T1000 (cell line): ENCODE results near the gene NTF3.

ENCODE experiments used
- DNase-seq: peaks from one replicate; lab custom pipeline; 2025; ENCODE audit warnings: mixed read lengths; lab: John Stamatoyannopoulos, UW

The NTF3 gene

DNA sequence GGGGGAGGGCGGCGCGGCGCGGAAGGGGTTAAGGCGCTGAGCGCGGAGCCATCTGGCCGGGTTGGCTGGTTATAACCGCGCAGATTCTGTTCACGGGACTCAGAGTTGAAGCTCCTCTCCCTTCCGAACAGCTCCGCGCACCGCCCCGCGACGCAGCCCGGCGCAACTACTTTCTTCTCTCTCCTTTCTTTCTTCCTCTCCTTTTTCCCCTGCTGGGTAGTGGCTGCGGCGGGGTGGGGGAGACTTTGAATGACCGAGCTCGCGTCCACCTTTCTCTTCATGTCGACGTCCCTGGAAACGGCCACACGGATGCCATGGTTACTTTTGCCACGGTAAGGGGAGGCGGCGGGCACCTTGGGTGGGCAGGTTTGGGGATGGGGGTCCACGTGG is at the start of gene NTF3:
TSS of gene NTF3 (plus strand) at position 98 of the 390 bp plus-strand sequence. CDS start at position 315, 217 bp downstream.
- no peak for DNase-seq

DNA sequence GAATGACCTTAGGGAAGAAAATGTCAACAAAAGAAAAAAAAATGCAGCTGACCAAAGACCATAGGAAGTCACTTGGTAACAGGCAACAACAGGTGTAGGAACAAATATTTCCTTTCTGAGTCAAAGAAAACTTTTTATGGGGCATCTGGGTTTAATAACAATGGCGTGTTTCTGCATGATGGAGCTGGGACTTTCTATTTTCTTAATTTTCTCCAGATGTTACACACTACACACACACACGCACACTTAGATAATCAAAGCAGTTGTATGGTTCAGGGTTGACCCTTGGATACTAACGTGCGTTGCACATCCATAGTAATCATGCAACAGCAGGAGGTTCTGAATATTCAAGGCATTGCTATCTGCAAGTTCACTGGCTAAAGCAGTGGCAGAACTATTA is 47.9 kb upstream of the NTF3 start:
- no peak for DNase-seq

DNA sequence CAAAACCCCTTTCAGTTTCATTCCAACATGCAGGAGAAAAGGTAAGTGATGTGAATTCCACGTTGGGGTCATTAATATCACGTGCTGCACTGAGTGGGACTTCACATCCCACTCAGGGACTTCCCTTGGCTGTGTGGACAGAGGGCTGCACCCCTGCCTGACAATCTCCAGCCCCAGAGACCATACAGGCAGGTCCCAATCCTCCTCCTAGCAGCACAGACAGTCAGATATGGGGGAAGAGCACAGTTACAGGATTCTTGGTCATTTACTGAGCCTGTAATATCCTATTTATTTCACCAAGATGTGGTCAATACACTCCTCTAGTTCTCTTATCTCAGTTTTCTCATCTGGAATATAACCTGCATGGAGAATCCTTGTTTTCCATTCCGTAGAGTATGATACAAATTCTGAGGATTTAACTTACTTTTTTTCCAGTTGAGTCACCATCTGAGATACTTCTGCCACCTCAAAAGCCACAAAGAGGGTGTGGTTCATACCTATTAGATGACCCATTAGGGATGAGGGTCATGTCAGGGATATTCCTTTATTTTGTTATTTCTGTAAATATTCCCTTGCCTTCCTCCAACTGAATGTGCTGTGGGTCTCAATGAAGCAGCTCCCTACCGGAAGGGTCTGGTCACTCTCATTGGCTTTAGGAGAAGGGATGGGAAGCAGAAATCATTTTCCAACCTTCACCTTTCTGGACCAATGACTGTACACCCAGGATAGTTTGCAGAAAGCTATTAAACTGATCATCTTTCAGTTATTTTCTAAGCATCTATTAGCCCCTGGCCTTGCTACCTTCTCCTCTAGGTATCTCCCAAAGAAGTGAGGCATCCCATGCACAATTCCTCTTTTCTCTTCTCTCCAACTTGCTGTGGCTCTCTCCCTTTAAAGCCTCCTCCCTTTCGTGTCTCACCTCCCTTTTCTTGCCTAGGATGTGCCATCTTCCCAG is 43.0 kb upstream of the NTF3 start:
- DNase-seq, result no peak

DNA sequence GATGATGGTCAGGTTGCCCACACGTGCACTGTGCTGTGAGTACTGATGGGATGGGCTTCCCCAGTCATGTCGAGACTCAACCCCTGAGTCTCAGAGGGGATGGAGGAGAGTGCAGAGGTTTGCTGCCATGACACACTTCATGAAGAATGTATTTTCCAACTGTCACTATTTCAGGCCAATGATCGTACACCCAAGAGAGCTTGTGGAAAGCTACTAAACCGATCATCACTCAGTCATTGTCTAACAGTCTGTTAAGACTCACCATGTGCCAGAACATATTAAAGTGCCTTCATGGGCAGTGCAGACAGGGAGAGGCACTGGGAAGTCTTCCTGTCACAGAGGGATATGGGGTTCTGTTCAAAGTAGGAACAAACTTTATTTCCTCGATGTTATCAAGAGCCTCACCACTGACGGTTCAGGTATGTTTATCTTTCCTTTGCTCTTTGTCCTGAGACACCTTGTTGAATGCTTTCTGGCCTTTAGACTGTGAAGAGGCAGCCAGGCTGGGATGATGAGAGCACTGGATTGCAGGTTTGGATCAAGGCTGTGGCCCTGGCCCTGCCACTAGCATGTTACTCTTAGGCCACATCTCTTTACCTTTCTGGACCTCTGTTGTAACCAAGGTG is 41.6 kb upstream of the NTF3 start:
- DNase-seq, result no peak

DNA sequence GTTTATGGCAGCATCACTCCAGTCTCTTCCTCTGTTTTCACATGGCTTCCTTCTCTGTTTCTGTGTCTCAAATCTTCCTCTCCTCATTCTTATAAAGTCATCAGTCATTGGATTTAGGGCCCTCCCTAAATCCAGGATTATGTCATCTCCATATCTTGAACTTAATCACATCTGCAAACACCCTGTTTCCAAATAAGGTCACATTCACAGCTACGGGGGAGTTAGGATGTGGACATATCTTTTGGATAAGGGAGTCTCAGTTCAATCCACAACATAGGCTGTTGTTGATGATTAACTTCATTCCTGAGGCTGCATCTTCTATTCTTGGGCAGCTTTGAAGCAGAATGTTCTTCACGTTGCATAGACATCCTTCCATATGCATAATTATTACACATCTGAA is 40.3 kb upstream of the NTF3 start:
- DNase-seq, result no peak

DNA sequence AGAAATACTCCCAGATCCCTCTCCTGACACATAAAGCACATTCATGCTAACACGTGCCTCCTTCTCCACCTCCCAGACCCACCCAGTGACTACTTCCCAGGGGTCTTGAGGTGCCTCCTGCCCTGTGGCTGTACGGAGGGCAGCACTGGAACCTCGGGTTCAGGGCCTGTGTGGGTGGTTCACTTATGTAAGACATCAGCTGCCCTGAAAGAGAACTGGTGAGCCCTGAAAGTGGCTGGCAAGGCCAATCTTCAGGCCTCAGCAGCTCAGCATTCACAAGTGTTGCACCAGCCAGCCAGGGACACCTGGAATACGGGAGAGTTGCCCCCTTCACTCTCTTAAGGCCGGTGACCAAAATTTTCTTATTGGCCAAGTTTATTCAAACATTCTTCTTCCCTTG is 38.9 kb upstream of the NTF3 start:
- DNase-seq, result no peak

DNA sequence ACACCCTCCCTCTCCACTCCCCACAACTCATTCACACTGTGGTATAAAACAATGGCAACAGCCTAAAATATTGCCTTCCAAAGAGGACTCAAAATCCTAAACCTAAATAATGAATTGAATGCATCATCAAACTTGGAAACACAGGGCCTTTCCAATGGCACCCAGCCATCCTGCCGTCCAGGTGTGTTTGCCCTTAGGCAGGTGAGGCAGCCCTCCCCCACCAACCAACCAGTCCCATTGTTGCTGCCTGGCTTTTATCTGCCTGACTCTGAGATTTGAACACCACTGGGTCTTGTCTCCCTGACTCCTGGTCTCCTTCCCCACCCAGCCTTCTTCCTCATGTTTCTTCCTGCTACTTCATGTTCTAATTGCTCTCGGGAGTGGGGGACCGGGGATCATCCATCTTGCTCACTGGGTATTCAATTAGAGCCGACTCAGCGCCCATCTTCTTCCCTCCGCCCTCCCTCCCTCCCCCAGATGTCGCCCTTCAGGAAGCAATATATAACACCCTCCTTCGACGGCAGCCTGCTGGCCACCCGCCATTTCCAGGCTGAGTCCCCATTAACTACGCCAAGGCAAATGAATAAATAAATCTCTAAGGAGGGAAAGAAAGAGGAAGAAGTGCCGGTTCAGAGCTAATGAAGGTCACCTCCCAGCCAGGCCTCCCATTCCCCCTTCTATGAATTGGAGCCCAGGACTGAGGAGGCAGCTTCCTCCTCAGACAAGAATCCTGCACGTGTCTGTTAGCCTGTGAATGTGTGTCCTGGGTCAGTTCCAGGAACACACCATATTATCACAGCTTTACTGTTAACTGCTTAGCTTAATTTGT is 36.3 kb upstream of the NTF3 start:
- no peak for DNase-seq

DNA sequence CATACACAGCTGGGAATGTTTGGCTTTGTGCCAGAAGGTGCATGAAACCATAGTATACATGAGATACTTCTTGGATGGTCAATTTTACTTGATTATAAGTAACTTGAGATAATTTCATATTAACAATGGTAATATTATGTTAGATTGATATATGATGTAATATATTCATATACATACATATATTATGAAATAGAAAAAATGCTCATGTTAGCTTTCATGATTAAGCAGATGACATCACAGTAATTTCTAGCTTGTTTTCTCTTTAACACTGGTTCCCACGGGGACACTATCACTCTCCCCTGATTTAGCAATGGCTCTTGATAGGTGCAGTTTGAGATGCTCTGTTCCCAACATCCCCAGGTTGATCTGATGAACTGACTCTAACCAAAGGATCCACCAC is 35.4 kb upstream of the NTF3 start:
- no peak for DNase-seq

DNA sequence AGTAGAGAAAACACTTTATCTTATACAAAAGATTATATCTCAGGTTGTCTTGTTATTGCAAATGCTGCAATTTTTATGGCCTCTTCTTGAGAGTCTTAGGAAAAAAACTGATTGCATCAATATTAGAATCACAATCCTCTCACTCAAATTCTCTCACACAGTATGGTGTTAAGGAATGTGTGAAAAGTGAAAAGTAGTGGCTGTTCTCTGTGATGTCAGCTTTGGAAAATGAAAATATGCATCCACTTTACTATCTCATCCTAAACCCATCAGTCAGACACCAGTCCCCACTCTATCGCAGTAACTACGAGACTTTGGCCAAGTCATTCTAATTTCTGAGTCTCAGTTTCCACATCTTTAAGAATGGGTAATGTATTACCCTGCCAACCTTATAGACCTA is 32.6 kb upstream of the NTF3 start:
- DNase-seq, result no peak

DNA sequence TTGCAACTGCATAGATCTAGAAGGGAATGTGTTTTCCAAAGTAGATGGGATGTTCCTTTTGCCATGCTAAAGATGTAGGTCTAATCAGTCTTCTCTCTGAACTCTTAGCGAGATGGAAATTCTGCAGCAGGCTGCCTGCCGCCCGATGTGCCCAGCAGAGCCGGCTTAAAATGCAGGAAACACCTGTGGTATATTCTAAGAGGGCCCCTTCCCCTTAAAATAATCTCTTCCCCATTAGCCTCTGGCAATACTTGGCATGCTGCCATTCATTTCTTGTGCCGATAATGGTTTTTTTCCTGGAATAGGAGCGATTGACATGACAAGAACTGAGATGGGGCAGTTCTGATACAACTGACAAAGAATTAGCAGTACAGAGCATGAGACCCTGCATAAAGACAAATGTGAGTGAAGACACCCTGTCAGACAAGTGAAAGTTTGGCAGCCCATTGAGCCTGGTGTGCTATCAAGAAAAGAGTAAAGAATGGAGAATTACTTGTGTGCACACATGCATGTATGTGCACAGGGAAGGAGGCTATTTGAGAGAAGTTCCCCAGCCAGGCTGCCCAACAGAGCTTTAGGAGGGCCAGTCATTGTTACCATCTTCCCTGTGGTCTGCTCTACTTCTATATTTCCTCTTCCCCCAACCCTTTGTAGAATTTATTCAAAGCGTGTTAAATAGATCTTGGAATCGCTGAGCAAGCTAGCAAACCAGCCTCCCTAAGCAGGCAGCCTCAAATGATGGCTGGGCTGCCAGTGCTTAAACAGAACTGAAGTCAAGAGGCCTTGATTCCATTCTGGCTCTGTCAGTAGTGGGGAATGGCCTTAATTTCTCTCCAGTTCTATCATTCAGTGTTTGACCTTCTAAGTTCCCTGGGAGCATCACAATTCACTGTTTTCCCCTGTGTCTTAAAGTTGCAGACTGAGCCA is 29.6 kb upstream of the NTF3 start:
- no peak for DNase-seq

DNA sequence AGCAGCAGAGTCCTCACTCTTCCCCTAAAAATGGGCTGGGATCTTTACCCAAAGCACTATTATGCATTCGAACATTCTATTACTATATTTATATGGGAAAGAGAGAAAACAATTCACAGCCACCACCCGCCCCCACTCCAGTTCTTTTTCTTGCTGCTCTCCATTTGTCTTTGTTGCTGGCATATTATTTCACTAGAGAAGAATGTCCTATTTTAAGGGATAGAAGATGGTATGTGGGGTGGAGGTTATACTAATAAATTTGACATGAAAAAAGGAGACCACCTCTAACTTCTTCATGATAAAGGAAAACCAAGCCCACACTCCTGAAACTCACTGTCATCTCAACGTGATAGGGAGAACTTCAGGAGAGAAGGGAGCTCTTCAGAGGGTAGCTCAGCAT is 28.5 kb upstream of the NTF3 start:
- DNase-seq, result no peak

DNA sequence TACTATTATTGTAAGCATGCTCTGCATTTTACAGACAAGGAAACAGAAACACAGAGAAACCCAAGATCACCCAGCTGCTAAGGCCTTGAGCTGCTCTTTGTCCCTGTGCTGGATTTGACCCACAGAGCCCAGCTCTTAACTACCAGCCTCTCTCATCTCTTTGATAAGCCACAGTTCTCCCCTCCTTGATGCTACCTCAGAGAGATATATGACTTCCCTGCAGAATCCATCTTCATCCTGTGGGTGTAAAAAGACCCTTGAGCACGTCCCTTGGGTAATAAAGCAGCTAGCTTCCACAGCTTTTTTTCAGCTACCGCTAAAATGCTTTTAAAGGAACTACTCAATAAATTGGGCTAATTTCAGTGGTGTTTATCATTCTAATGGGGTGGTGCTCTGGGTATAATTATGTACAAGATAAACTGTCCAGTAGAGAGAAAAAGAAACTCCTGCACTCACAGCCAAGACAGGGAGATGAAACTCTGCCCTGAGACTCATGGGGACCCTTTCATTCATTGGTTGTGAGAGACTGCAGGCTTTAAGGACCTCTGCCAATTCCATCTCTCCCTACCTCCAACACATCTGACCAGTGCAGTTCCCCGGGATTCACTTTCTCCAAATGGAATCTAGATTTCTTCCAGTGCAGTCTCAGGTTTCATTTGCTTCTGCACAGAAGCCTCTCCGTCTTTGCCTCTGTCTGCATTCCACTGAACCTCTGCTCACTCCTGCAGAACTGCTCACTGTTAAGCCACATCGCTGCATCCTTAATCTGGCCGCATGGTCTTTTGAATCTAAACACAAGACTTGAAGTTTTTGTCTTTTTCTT is 24.7 kb upstream of the NTF3 start:
- DNase-seq, result no peak

DNA sequence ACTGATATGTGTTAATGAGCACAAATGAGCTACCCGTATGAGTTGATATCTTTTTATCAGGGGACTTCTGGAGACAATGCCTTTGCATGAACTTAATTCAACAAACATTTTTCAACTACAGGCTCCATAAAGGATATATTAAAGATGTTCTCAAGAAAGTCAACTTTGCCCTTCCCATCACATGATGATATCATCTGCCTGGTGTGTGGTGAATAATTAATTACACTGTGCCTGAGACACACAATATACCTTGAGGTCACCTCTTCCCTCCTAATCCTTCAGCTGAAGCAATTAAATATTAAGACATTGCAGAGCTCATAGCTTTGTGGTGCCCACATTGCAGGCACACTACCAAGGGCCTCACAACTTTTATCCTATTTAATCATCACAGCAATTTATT is 22.3 kb upstream of the NTF3 start:
- DNase-seq, result no peak

DNA sequence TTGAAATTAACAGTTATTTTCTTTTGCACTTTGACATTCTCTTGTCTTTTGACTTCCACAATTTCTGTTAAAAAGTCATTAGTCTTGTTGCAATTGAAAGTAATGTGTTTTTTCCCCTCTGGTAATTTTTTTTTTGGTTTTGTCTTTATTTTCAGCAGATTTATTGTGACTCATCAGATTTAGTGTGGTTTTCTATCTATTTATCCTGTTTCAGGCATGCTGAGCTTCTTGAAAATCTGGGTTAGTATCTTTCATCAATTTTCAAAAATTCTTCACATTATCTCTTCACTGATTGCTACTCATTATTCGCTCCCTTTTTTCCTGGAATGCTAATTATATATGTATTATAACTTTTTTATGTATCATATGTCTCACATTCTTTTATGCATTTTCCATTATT is 15.3 kb upstream of the NTF3 start:
- no peak for DNase-seq

DNA sequence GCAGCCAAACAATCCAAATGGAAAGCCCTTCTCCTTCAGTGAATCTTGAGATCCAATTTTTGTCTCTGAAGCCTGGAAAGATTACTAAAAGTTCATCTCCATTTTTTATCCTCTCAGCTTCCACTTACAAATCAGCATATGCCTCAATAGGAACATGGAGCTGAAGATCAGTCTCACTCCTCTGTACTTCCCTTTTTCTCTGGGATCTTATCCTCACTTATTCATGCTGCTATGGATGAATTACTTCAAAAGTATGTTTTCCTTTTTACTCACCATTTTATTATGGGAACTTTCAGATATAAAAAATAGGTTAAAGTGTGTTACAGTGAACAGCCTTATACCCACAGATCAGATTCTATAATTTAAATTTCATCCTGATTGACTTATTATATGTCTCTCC is 14.4 kb upstream of the NTF3 start:
- no peak for DNase-seq

DNA sequence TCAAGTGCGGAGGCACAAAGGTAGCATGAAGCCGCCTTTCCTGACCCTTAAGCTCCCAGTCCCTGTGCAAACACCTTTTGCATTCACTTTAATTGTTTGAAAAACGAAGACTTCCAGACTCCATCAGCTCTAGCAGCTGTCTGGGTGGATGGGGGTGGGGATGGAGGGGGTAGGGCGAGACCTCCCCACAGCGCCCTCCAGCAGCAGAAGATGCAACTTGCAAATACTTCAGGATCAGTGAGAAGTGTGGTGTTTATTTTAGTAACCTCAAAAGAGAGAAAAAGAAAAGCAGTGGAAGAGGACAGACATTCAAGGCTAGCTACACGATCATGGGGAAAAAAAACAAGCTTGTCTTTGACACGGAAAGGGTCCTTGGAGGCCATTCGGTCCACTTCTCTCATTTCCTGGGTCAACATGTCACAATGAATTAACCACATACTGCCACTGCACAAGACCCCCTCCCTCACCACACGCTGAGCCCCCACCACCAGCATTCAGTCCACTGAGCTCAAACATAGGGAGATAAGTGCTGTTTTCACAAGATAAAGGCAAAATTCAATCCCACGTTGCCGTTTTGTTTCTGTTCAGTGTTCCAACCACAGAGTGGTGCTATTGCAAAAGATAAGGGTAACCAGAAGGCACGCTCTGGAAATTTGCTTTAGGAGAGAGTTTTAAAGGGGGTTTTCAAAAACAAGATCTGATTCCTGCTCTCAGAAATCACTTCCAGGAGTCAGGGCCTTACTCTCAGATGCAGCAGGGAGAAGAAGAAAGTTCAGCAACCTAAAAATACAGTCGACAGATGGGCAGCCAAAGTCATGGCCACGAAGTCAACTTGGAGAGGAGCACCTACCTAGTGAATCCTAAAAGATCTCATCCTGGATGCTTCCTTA is 3.3 kb upstream of the NTF3 start:
- no peak for DNase-seq

DNA sequence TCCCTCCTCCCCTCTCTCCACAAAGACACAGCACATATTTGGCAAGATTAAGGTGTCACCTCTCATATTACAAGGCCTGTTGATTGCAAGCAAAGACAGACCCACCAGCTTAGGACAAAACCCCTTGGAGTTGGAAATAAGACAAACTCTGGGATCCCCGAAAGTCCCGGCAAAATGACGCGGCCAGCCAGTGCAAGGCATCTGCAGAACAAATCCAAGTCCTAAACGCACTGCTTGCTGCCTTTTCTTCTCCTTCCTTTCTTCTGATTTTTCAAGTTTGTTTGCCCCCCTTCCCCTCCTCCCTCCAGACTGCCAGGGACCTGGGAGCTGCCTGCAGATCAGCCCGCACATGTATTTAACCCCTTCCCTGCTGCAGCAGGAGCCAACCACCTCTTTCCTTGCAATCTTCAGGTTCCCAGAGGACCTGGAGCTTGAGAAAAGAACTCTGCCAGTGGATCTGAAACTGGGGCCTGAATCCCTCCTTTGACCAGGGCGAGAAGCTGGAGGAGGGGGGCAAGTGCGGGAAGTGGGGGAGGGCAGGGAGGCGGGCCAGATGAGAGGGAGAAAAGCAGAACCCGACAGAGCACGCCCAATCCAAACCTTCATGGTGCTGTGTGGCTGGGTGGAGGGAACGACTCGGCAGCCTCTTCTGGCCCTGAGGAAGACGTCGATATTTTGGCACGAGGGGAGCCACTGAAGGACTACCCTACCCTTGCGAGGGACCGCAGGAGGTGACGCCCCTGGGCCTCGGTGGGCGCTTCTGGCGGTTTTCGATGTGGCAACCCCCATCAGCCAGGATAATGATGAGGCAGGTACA is 2.0 kb upstream of the NTF3 start:
- no peak for DNase-seq
